H9 (cell line): ENCODE data around the gene AGBL4. TPM values are rescaled to one million over a fixed set of nuclear protein-coding genes. Genes with fewer than 3 reads are reported as not detected.

Experiments used
- DNase-seq: peaks from one replicate; pipeline ENCODE4 v3.0.0-alpha.2; 2017
- H2AFZ ChIP-seq: one replicate; pipeline ENCODE4 v1.6.1; 2013; ENCODE audit warnings: mild to moderate bottlenecking, low read length, control low read depth, moderate library complexity
- H2AK5ac ChIP-seq: 2 replicates; pipeline ENCODE4 v1.6.1; 2013; ENCODE audit warnings: low read length, control low read depth, mixed read lengths; ENCODE audit not compliant: insufficient read length
- H2BK120ac ChIP-seq: one replicate; pipeline ENCODE4 v1.6.1; 2013; ENCODE audit warnings: low read depth, mild to moderate bottlenecking, low read length, control low read depth, inconsistent platforms; ENCODE audit not compliant: poor library complexity, severe bottlenecking
- H2BK12ac ChIP-seq: 2 replicates; pipeline ENCODE4 v1.6.1; 2013; ENCODE audit warnings: low read length, control low read depth, mixed read lengths, low read depth; ENCODE audit not compliant: insufficient read length
- H2BK15ac ChIP-seq: 2 replicates; pipeline ENCODE4 v1.6.1; 2013; ENCODE audit warnings: low read depth, low read length, control low read depth
- H2BK20ac ChIP-seq: one replicate; pipeline ENCODE4 v1.6.1; 2013; ENCODE audit warnings: low read depth, mild to moderate bottlenecking, low read length, control low read depth, inconsistent platforms; ENCODE audit not compliant: poor library complexity, severe bottlenecking
- H2BK5ac ChIP-seq: 2 replicates; pipeline ENCODE4 v1.6.1; 2013; ENCODE audit warnings: low read length, control low read depth, mixed read lengths; ENCODE audit not compliant: insufficient read length
- H3K14ac ChIP-seq: 2 replicates; pipeline ENCODE4 v1.6.1; 2013; ENCODE audit warnings: low read length, control low read depth; ENCODE audit not compliant: insufficient read depth
- H3K18ac ChIP-seq: 2 replicates; pipeline ENCODE4 v1.6.1; 2013; ENCODE audit warnings: low read depth, mild to moderate bottlenecking, mixed read lengths, low read length, control low read depth; ENCODE audit not compliant: insufficient read length
- H3K23ac ChIP-seq: 2 replicates; pipeline ENCODE4 v1.6.1; 2013; ENCODE audit warnings: low read length, control low read depth, mixed read lengths, low read depth; ENCODE audit not compliant: insufficient read length
- H3K23me2 ChIP-seq: 2 replicates; pipeline ENCODE4 v1.6.1; 2013; ENCODE audit warnings: low read depth, mild to moderate bottlenecking, mixed read lengths, low read length, control low read depth; ENCODE audit not compliant: insufficient read length, poor library complexity, severe bottlenecking
- H3K27ac ChIP-seq: 2 replicates; pipeline ENCODE4 v1.5.1; 2013; ENCODE audit warnings: low read length, control low read depth, mixed read lengths, low read depth; ENCODE audit not compliant: insufficient read length
- H3K27me3 ChIP-seq: 2 replicates; pipeline ENCODE4 v1.6.1; 2013; ENCODE audit warnings: low read length, control low read depth, inconsistent platforms; ENCODE audit not compliant: insufficient read depth
- H3K4ac ChIP-seq: 2 replicates; pipeline ENCODE4 v1.6.1; 2013; ENCODE audit warnings: low read depth, mild to moderate bottlenecking, control low read depth, inconsistent platforms, low read length, moderate library complexity
- H3K4me1 ChIP-seq: 2 replicates; pipeline ENCODE4 v1.6.1; 2013; ENCODE audit warnings: low read length, control low read depth, inconsistent platforms; ENCODE audit not compliant: insufficient read depth
- H3K4me2 ChIP-seq: 2 replicates; pipeline ENCODE4 v1.6.1; 2013; ENCODE audit warnings: low read length, control low read depth, mixed read lengths; ENCODE audit not compliant: insufficient read length, insufficient read depth
- H3K56ac ChIP-seq: 2 replicates; pipeline ENCODE4 v1.6.1; 2013; ENCODE audit warnings: low read depth, mild to moderate bottlenecking, mixed read lengths, low read length, control low read depth; ENCODE audit not compliant: insufficient read length
- H3K79me1 ChIP-seq: 2 replicates; pipeline ENCODE4 v1.6.1; 2013; ENCODE audit warnings: low read depth, mild to moderate bottlenecking, moderate library complexity, low read length, control low read depth, inconsistent platforms; ENCODE audit not compliant: insufficient read depth, poor library complexity, severe bottlenecking
- H3K79me2 ChIP-seq: 2 replicates; pipeline ENCODE4 v1.6.1; 2013; ENCODE audit warnings: low read length, control low read depth, inconsistent platforms; ENCODE audit not compliant: insufficient read depth
- H3K9ac ChIP-seq: 2 replicates; pipeline ENCODE4 v1.6.1; 2013; ENCODE audit warnings: low read length, control low read depth, mixed read lengths; ENCODE audit not compliant: insufficient read length; ENCODE audit errors: extremely low read depth
- H3K9me3 ChIP-seq: one replicate; pipeline ENCODE4 v1.6.1; 2013; ENCODE audit warnings: low read depth, low read length, inconsistent platforms; ENCODE audit not compliant: control insufficient read depth
- H3T11ph ChIP-seq: one replicate; pipeline ENCODE4 v1.6.1; 2013; ENCODE audit warnings: mild to moderate bottlenecking, low read length, control low read depth, inconsistent platforms
- H4K20me1 ChIP-seq: one replicate; pipeline ENCODE4 v1.6.1; 2013; ENCODE audit not compliant: control insufficient read depth, insufficient read length, insufficient read depth
- H4K5ac ChIP-seq: 2 replicates; pipeline ENCODE4 v1.6.1; 2013; ENCODE audit warnings: low read depth, mild to moderate bottlenecking, mixed read lengths, low read length, control low read depth; ENCODE audit not compliant: insufficient read length
- H4K8ac ChIP-seq: replicated peaks from 2 replicates; pipeline ENCODE4 v1.6.1; 2013; ENCODE audit warnings: low read length, control low read depth, mixed read lengths, low read depth; ENCODE audit not compliant: insufficient read length
- H4K91ac ChIP-seq: 2 replicates; pipeline ENCODE4 v1.6.1; 2013; ENCODE audit warnings: low read depth, mild to moderate bottlenecking, moderate library complexity, mixed read lengths, low read length, control low read depth; ENCODE audit not compliant: insufficient read length
- H3K27ac Mint-ChIP-seq, 3 experiments: 2 replicates in 2 of 3; 3 replicates in 1 of 3; pipeline ENCODE4 v1.8.0; 2020 to 2021; ENCODE audit warnings: mixed read lengths in 3 of 3, mild to moderate bottlenecking in 1 of 3, moderate library complexity in 1 of 3
- H3K27me3 Mint-ChIP-seq: 2 replicates; pipeline ENCODE4 v1.8.0; 2021; ENCODE audit warnings: low read depth, mild to moderate bottlenecking, moderate library complexity, mixed read lengths
- H3K36me3 Mint-ChIP-seq, 3 experiments: 2 replicates in 2 of 3; 3 replicates in 1 of 3; pipeline ENCODE4 v1.8.0; 2020 to 2021; ENCODE audit warnings: low read depth in 3 of 3, mixed read lengths in 3 of 3; ENCODE audit not compliant: insufficient read depth in 1 of 3
- H3K4me1 Mint-ChIP-seq, 2 experiments: 2 replicates each; pipeline ENCODE4 v1.8.0; 2020; ENCODE audit warnings: mixed read lengths in 2 of 2
- H3K4me3 Mint-ChIP-seq, 2 experiments: 2 replicates in 1 of 2; 3 replicates in 1 of 2; pipeline ENCODE4 v1.8.0; 2020 to 2021; ENCODE audit warnings: mild to moderate bottlenecking in 2 of 2, mixed read lengths in 2 of 2, moderate library complexity in 1 of 2
- H3K9me3 Mint-ChIP-seq, 2 experiments: 2 replicates in 1 of 2; 3 replicates in 1 of 2; pipeline ENCODE4 v1.8.0; 2020; ENCODE audit warnings: mild to moderate bottlenecking in 2 of 2, mixed read lengths in 2 of 2, moderate library complexity in 1 of 2
- CTCF ChIP-seq: fragments of 200-600 bp; sonication (generic); conservative IDR thresholded peaks from 3 replicates; pipeline ENCODE4 v1.8.0; 2021; ENCODE audit warnings: antibody characterized with exemption, mild to moderate bottlenecking
- WGBS: extraction: QIAGEN DNeasy Blood & Tissue Kit; methylation state at CpG from one replicate; pipeline ENCODE4 v1.1.7; 2013; ENCODE audit warnings: missing lambda C conversion rate, low lambda C conversion rate, mixed read lengths; ENCODE audit not compliant: insufficient read length; ENCODE audit errors: extremely low coverage; 5-methylcytosine and 5-hydroxymethylcytosine counted together
- total RNA-seq: library from RNA; stranded (reverse); gene quantifications from 2 replicates; pipeline ENCODE4 v1.2.1, GENCODE V29; 2021

AGBL4 gene
- total RNA-seq, 1 experiment from 2014 or later: not detected

- TF ChIP-seq CTCF: no peak
- Histone ChIP-seq H3K79me1 (no peaks in the 10 kb centered on the region), H2BK15ac (no peak overlapping the region), H2BK120ac (no peak overlapping the region), H3K27me3 (no peaks in the 10 kb centered on the region), H2BK5ac (no peak overlapping the region), H2AK5ac (no peak overlapping the region), H3K4me1 (no peaks in the 10 kb centered on the region), H3K79me2 (no peaks in the 10 kb centered on the region), H2BK20ac (no peak overlapping the region), H3K14ac (no peak overlapping the region), H4K91ac (no peak overlapping the region), H3K4me2 (no peak overlapping the region), H4K20me1 (no peaks in the 10 kb centered on the region), H3K23ac (no peak overlapping the region), H4K8ac (no peak overlapping the region), H3K4ac (no peak overlapping the region), H3K18ac (no peak overlapping the region), H2AFZ (no peak overlapping the region), H3K27ac (no peak overlapping the region), H4K5ac (no peak overlapping the region), H3K9me3 (peaks cover 57% of the 10 kb centered on the region), H3T11ph (no peak overlapping the region), H3K56ac (no peak overlapping the region), H3K23me2 (no peaks in the 10 kb centered on the region), H3K9ac (no peak overlapping the region), H2BK12ac (no peak overlapping the region)
- no peak for DNase-seq
- Mint-ChIP-seq H3K9me3 (peaks cover 82 to 88% of the 10 kb centered on the region in 2 experiments), H3K4me3 (no peak overlapping the region), H3K27me3 (peaks cover 1% of the 10 kb centered on the region; the same call in 1 of the 2 replicates), H3K27ac (no peak overlapping the region), H3K36me3 (peaks cover 3 to 24% (median 8%) of the 10 kb centered on the region in 3 experiments; a peak in 6 of 7 replicates), H3K4me1 (no peaks in the 10 kb centered on the region)
- whole genome bisulfite sequencing: no CpG with 5 or more reads among the region's 17 CpGs
These were observed 692.5 kb downstream of the AGBL4 start for GRCh38 chr1:49331066-49331852.
